AG08396 (cell line): ENCODE measurements around the gene BNC2.
A peak's percentile ranks its signal among the peaks of the same experiment; 100 is the strongest.

Experiments used
- DNase-seq: peaks from one replicate; pipeline ENCODE4 v3.0.0; 2012; ENCODE audit warnings: low spot score, mixed read lengths

Gene BNC2

GRCh38 chr9:16816011-16816410, 54.5 kb downstream of the BNC2 start:
- no peak for DNase-seq

DNA sequence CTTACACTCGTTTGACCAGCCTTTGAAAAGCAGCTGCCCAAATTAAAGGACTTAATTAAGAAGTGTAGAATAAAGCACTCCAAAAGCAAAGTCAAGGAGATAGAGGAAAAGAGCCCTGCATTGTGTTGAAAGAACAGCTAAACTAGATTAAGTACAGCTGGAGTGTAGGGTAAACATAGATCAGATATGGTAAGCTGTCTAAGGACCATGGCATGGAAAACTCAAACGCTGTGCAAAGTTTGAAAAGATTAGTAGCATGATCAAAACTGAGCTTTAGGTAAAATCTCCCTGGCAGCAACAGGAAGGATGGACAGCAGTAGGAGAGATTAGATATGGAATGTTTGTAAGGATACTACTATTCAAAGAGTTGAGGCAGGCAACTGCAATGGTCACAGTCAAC, 55.4 kb downstream of the BNC2 start:
- no peak for DNase-seq

GRCh38 chr9:16813838-16814237, 56.6 kb downstream of the BNC2 start:
- DNase-seq, result no peak

GRCh38 chr9:16811987-16812685, 58.3 kb downstream of the BNC2 start:
- no peak for DNase-seq

GRCh38 chr9:16809912-16810610, 60.4 kb downstream of the BNC2 start:
- DNase-seq, result no peak

GRCh38 chr9:16806674-16807073, 63.8 kb downstream of the BNC2 start:
- DNase-seq, result no peak

- DNase-seq, result no peak
Measured at GRCh38 chr9:16803648-16804047, 66.8 kb downstream of the BNC2 start.

DNA sequence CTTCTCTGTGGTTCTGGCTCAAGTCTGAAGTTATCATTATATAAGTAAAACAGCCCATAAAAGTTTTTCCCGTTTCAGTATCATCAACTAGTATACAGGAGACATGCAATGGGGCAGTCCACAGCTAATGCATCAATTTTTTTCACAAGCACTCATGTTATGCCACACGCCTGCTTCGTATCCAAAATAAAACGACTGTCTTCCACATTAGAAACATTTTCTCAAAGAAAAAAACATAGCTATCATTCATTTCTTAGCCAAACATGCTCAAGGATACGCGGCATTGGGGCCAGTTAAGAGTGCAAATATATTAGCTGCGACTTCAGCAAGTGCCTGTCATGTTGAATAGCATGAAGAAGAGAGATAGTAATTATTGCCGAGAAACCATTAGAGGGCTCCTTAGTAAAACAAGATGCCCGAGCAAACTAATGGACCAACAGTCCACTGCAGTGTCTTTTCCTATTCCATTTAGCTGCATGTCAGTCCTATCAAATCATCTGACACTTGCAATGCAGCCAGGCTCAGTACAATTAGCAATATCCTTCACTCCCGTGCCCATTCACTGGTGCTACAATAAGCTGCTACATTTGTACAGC, 68.5 kb downstream of the BNC2 start:
- DNase-seq, result no peak

DNA sequence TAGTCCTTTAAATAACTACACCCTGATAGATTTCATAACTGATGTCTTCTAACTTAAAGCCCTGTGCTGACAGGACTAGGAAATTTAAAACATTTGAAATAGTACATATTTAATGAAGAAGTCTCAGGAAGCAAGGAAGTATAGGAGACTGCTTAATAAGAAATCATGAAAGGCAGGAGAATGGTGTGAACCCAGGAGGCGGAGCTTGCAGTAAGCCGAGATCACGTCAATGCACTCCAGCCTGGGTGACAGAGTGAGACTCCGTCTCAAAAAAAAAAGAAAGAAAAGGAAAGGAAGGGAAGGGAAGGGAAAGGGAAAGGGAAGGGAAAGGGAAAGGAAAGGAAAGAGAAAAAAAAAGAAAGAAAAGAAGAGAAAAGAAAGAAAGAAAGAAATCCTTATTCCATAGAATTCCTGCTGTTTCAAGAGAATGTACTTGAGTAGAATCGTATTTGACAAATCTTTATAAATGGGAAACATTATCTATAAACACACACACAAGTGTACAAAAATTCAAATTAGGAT, 74.1 kb downstream of the BNC2 start:
- DNase-seq, result no peak

- peak; percentile 72 for DNase-seq
Measured at GRCh38 chr9:16794871-16795639, 75.4 kb downstream of the BNC2 start.

DNA sequence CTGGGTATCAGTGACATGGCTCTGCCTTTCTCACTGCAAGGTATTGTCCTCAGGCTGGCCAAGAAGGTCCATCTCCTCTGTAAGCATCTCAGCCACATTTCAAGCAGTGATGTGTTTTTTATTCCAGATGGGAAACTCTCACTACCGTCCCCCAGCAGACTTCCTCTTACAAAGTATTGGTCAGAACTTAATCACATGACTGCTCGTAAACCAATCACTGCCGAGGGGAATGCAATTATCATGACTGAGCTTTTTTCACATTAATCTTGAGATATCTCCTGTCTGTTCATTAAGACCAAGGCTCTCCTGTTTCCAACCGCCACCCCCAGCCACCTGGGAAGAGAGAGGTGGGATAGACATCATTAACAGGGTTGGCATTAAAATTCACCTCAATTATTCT, 76.4 kb downstream of the BNC2 start:
- DNase-seq, result no peak

DNA sequence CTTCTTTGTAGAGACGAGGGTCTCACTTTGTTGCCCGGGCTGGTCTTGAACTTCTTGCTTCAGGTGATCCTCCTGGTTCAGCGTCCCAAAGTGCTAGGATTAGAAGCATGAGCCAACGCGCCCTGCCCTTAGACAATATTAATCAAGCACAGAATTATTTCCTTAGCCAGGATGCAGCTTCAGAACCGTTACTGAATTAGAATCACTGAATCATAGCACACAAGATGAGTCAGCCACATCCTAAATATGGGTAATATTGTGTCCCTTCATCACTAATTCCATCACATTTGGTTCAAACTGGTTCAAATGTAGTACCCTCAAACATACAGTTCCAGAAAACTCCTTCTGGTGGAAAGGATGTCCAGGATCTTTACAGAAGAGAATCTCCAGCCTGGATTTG, 82.7 kb downstream of the BNC2 start:
- no peak for DNase-seq

- no peak for DNase-seq
Measured at GRCh38 chr9:16784002-16784401, 86.5 kb downstream of the BNC2 start.

- no peak for DNase-seq
Measured at GRCh38 chr9:16782490-16782889, 88.0 kb downstream of the BNC2 start.

- DNase-seq, result no peak
Measured at GRCh38 chr9:16775330-16775729, 95.1 kb downstream of the BNC2 start.

DNA sequence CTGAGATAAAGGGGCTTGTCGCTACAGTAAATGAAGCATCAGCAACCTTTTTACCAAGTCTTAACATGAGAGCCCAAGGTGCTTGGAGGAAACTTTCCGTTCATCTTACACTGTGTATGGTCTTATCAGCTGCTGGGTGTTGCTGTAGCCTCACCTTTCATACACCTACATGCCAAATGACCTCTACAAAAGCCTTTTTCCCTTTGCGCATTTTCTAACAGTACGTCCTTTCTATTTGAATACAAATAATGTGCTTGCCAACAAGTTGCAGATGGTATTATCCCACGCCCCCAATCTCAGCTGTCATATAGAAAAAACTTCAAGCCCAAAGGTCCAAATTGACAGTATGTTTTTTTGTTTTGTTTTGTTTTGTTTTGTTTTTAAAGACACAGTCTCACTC, 96.9 kb downstream of the BNC2 start:
- DNase-seq, result no peak

- DNase-seq, result no peak
Measured at GRCh38 chr9:16773116-16773515, 97.4 kb downstream of the BNC2 start.

- DNase-seq, result no peak
Measured at GRCh38 chr9:16771356-16771755, 99.1 kb downstream of the BNC2 start.

- DNase-seq, result no peak
Measured at GRCh38 chr9:16769291-16769690, 101.2 kb downstream of the BNC2 start.

DNA sequence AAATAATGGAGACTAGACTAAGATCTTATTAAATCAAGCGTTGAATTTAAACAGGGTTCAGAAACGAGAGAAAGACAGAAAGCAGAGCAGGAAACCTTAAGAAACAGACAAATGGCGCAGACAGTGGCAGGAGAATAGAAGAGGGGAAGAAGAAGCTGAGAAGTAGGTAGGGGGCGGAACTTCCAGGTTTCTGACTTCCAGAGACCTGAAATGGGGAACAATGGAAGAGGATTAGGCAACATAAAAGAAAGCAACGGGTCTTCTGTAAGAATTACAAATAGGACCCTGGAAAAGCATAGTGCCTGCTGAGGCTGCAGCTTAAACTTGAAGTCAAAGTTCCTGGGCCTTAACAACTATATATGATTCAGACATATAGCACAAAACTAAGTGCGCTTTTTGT, 101.7 kb downstream of the BNC2 start:
- DNase-seq, result no peak

- DNase-seq, result no peak
Measured at GRCh38 chr9:16767366-16767765, 103.1 kb downstream of the BNC2 start.

GRCh38 chr9:16763946-16764345, 106.5 kb downstream of the BNC2 start:
- no peak for DNase-seq
